Measurements from ENCODE around the gene HEMGN.

The HEMGN gene

GRCh38 chr9:97900103-97900737, 37.8 kb downstream of the HEMGN start:
- H3K9ac ChIP-seq (ENCODE audit: low read length): no peak overlapping the region
- H3K27ac ChIP-seq (ENCODE audit: low read depth, low read length): no peak overlapping the region
- H3K4me1 ChIP-seq (ENCODE audit: control insufficient read depth, insufficient read depth, low read length): no peaks in the 10 kb centered on the region
- no peaks in the 10 kb centered on the region for H3K27me3 ChIP-seq (ENCODE audit: control insufficient read depth, insufficient read depth, low read length)
- H3K36me3 ChIP-seq (ENCODE audit: control insufficient read depth, insufficient read depth, low read length): no peaks in the 10 kb centered on the region
- no peak overlapping the region for H3K4me3 ChIP-seq (ENCODE audit: low read length)

- no peaks in the 10 kb centered on the region for H3K36me3 ChIP-seq (ENCODE audit: control insufficient read depth, insufficient read depth, low read length)
- no peaks in the 10 kb centered on the region for H3K4me1 ChIP-seq (ENCODE audit: control insufficient read depth, insufficient read depth, low read length)
- no peaks in the 10 kb centered on the region for H3K27me3 ChIP-seq (ENCODE audit: control insufficient read depth, insufficient read depth, low read length)
- H3K27ac ChIP-seq (ENCODE audit: low read depth, low read length): no peak overlapping the region
- H3K4me3 ChIP-seq (ENCODE audit: low read length): no peak overlapping the region
- H3K9ac ChIP-seq (ENCODE audit: low read length): no peak overlapping the region
Measured at GRCh38 chr9:97895695-97896332, 42.2 kb downstream of the HEMGN start.

GRCh38 chr9:97895211-97895610, 42.8 kb downstream of the HEMGN start:
- H3K4me1 ChIP-seq (ENCODE audit: control insufficient read depth, insufficient read depth, low read length): no peaks in the 10 kb centered on the region
- no peak overlapping the region for H3K9ac ChIP-seq (ENCODE audit: low read length)
- H3K27ac ChIP-seq (ENCODE audit: low read depth, low read length): no peak overlapping the region
- H3K36me3 ChIP-seq (ENCODE audit: control insufficient read depth, insufficient read depth, low read length): no peaks in the 10 kb centered on the region
- no peak overlapping the region for H3K4me3 ChIP-seq (ENCODE audit: low read length)
- no peaks in the 10 kb centered on the region for H3K27me3 ChIP-seq (ENCODE audit: control insufficient read depth, insufficient read depth, low read length)

GRCh38 chr9:97892421-97892820, 45.6 kb downstream of the HEMGN start:
- H3K9ac ChIP-seq (ENCODE audit: low read length): no peak overlapping the region
- H3K4me3 ChIP-seq (ENCODE audit: low read length): no peak overlapping the region
- H3K27ac ChIP-seq (ENCODE audit: low read depth, low read length): no peak overlapping the region
- no peaks in the 10 kb centered on the region for H3K27me3 ChIP-seq (ENCODE audit: control insufficient read depth, insufficient read depth, low read length)
- no peaks in the 10 kb centered on the region for H3K4me1 ChIP-seq (ENCODE audit: control insufficient read depth, insufficient read depth, low read length)
- no peaks in the 10 kb centered on the region for H3K36me3 ChIP-seq (ENCODE audit: control insufficient read depth, insufficient read depth, low read length)

- H3K4me3 ChIP-seq (ENCODE audit: low read length): no peak overlapping the region
- no peaks in the 10 kb centered on the region for H3K36me3 ChIP-seq (ENCODE audit: control insufficient read depth, insufficient read depth, low read length)
- H3K27ac ChIP-seq (ENCODE audit: low read depth, low read length): no peak overlapping the region
- no peak overlapping the region for H3K9ac ChIP-seq (ENCODE audit: low read length)
- H3K27me3 ChIP-seq (ENCODE audit: control insufficient read depth, insufficient read depth, low read length): no peaks in the 10 kb centered on the region
- H3K4me1 ChIP-seq (ENCODE audit: control insufficient read depth, insufficient read depth, low read length): no peaks in the 10 kb centered on the region
Measured at GRCh38 chr9:97891736-97892135, 46.2 kb downstream of the HEMGN start.

- H3K27me3 ChIP-seq (ENCODE audit: control insufficient read depth, insufficient read depth, low read length): no peaks in the 10 kb centered on the region
- H3K36me3 ChIP-seq (ENCODE audit: control insufficient read depth, insufficient read depth, low read length): no peaks in the 10 kb centered on the region
- H3K27ac ChIP-seq (ENCODE audit: low read depth, low read length): no peak overlapping the region
- H3K9ac ChIP-seq (ENCODE audit: low read length): no peak overlapping the region
- no peaks in the 10 kb centered on the region for H3K4me1 ChIP-seq (ENCODE audit: control insufficient read depth, insufficient read depth, low read length)
- H3K4me3 ChIP-seq (ENCODE audit: low read length): no peak overlapping the region
Measured at GRCh38 chr9:97889941-97890887, 47.8 kb downstream of the HEMGN start.

- Histone ChIP-seq H3K36me3 (ENCODE audit: control insufficient read depth, insufficient read depth, low read length) (no peaks in the 10 kb centered on the region), H3K4me3 (ENCODE audit: low read length) (no peak overlapping the region), H3K27me3 (ENCODE audit: control insufficient read depth, insufficient read depth, low read length) (no peaks in the 10 kb centered on the region), H3K9ac (ENCODE audit: low read length) (no peak overlapping the region), H3K27ac (ENCODE audit: low read depth, low read length) (no peak overlapping the region), H3K4me1 (ENCODE audit: control insufficient read depth, insufficient read depth, low read length) (no peaks in the 10 kb centered on the region)
Measured at GRCh38 chr9:97880336-97880735, 57.6 kb downstream of the HEMGN start.

Measured in rectal smooth muscle tissue (tissue), 1 donor.